ENCODE measurements around the gene AXIN2. TPM values are rescaled to one million over a fixed set of nuclear protein-coding genes. Genes with fewer than 3 reads are reported as not detected.

Gene AXIN2
- polyA plus RNA-seq (ENCODE audit: insufficient read length), result 19.4 TPM

GRCh38 chr17:65561452-65562205 lies at the start of gene AXIN2:
Gene AXIN2 (minus strand): TSS chr17:65561648. CDS start chr17:65558620, 3,028 bp downstream.
- DNase-seq, result peak; percentile 89

GRCh38 chr17:65609749-65610148 lies 48.3 kb upstream of the AXIN2 start:
- DNase-seq, result no peak

- DNase-seq, result no peak
Observed at GRCh38 chr17:65609286-65609685, 47.8 kb upstream of the AXIN2 start.

- no peak for DNase-seq
Observed at GRCh38 chr17:65604070-65604469, 42.6 kb upstream of the AXIN2 start.

- no peak for DNase-seq
Observed at GRCh38 chr17:65601881-65602280, 40.4 kb upstream of the AXIN2 start.

GRCh38 chr17:65601145-65601544 lies 39.7 kb upstream of the AXIN2 start:
- DNase-seq, result no peak

- no peak for DNase-seq
Observed at GRCh38 chr17:65600518-65600917, 39.1 kb upstream of the AXIN2 start.

- no peak for DNase-seq
Observed at GRCh38 chr17:65599650-65600049, 38.2 kb upstream of the AXIN2 start.

- no peak for DNase-seq
Observed at GRCh38 chr17:65598746-65599145, 37.3 kb upstream of the AXIN2 start.

GRCh38 chr17:65595071-65595656 lies 33.7 kb upstream of the AXIN2 start:
- DNase-seq, result no peak

GRCh38 chr17:65593855-65594845 lies 32.7 kb upstream of the AXIN2 start:
- DNase-seq, result peak; percentile 27

GRCh38 chr17:65593092-65593854 lies 31.8 kb upstream of the AXIN2 start:
- no peak for DNase-seq

- DNase-seq, result no peak
Observed at GRCh38 chr17:65592125-65592965, 30.9 kb upstream of the AXIN2 start.

GRCh38 chr17:65589321-65589720 lies 27.9 kb upstream of the AXIN2 start:
- DNase-seq, result no peak

GRCh38 chr17:65588181-65588808 lies 26.8 kb upstream of the AXIN2 start:
- no peak for DNase-seq

- peak; percentile 27 for DNase-seq
Observed at GRCh38 chr17:65587534-65588180, 26.2 kb upstream of the AXIN2 start.

GRCh38 chr17:65586899-65587298 lies 25.5 kb upstream of the AXIN2 start:
- DNase-seq, result no peak

- DNase-seq, result peak; percentile 26
Observed at GRCh38 chr17:65584604-65585521, 23.4 kb upstream of the AXIN2 start.

All from hindlimb muscle (tissue), 1 donor.